ENCODE data around the gene COPS8. TPM values are rescaled to one million over a fixed set of nuclear protein-coding genes. Genes with fewer than 3 reads are reported as not detected.

The COPS8 gene
- total and polyA plus RNA-seq, 3 donors from 2014 or later, result 104 to 117 (median 108) TPM

GRCh38 chr2:237115870-237116269 lies 30.2 kb downstream of the COPS8 start:
- TF ChIP-seq POLR2A (IDR thresholded peaks at IDR 0.05), result no peak
- TF ChIP-seq CTCF (IDR thresholded peaks at IDR 0.05), result no peak
- 96 to 97% methylated on average over 3 of the region's 3 CpGs for WGBS, 2 donors
- H3K27me3 ChIP-seq, result no peaks in the 10 kb centered on the region
- no peaks in the 10 kb centered on the region for H3K36me3 ChIP-seq (ENCODE audit: low read depth, missing control alignments)
- intact Hi-C loops (cut with DNase I; ENCODE audit: low total_unique reads), result no loop called here
- H3K4me1 ChIP-seq, result no peaks in the 10 kb centered on the region
- H3K27ac ChIP-seq, result no peak overlapping the region
- H3K9me3 ChIP-seq, result no peaks in the 10 kb centered on the region
- no peak overlapping the region for H3K4me3 ChIP-seq
- DNase-seq, result no peak

- DNase-seq, result no peak
- no peaks in the 10 kb centered on the region for H3K4me1 ChIP-seq
- no peaks in the 10 kb centered on the region for H3K9me3 ChIP-seq
- no peak for TF ChIP-seq POLR2A (IDR thresholded peaks at IDR 0.05)
- no peak for TF ChIP-seq CTCF (IDR thresholded peaks at IDR 0.05)
- 74 to 80% methylated on average over 2 of the region's 2 CpGs for WGBS, 2 donors
- H3K4me3 ChIP-seq, result no peak overlapping the region
- intact Hi-C loops (cut with DNase I; ENCODE audit: low total_unique reads), result no loop called here
- no peak overlapping the region for H3K27ac ChIP-seq
- H3K36me3 ChIP-seq (ENCODE audit: low read depth, missing control alignments), result no peaks in the 10 kb centered on the region
- H3K27me3 ChIP-seq, result no peaks in the 10 kb centered on the region
Observed at GRCh38 chr2:237116431-237116830, 30.7 kb downstream of the COPS8 start.

GRCh38 chr2:237118025-237118424 lies 32.3 kb downstream of the COPS8 start:
- Histone ChIP-seq H3K4me1 (no peaks in the 10 kb centered on the region), H3K4me3 (no peak overlapping the region), H3K36me3 (ENCODE audit: low read depth, missing control alignments) (no peaks in the 10 kb centered on the region), H3K27me3 (no peaks in the 10 kb centered on the region), H3K27ac (no peak overlapping the region), H3K9me3 (no peaks in the 10 kb centered on the region)
- TF ChIP-seq CTCF (IDR thresholded peaks at IDR 0.05) (no peak), POLR2A (IDR thresholded peaks at IDR 0.05) (no peak)
- WGBS, 2 donors, result 64 to 85% methylated on average over 1 of the region's 1 CpG
- DNase-seq, result no peak
- intact Hi-C loops (cut with DNase I; ENCODE audit: low total_unique reads), result no loop called here

GRCh38 chr2:237118561-237119155 lies 33.0 kb downstream of the COPS8 start:
- H3K27me3 ChIP-seq, result no peaks in the 10 kb centered on the region
- DNase-seq, result no peak
- TF ChIP-seq CTCF (IDR thresholded peaks at IDR 0.05) (no peak), POLR2A (IDR thresholded peaks at IDR 0.05) (no peak)
- H3K9me3 ChIP-seq, result no peaks in the 10 kb centered on the region
- no peak overlapping the region for H3K27ac ChIP-seq
- WGBS, 2 donors, result 69 to 74% methylated on average over 6 of the region's 6 CpGs
- H3K36me3 ChIP-seq (ENCODE audit: low read depth, missing control alignments), result no peaks in the 10 kb centered on the region
- H3K4me3 ChIP-seq, result no peak overlapping the region
- intact Hi-C loops (cut with DNase I; ENCODE audit: low total_unique reads), result no loop called here
- no peaks in the 10 kb centered on the region for H3K4me1 ChIP-seq

GRCh38 chr2:237120916-237121315 lies 35.2 kb downstream of the COPS8 start:
- DNase-seq, result no peak
- WGBS, 2 donors, result 90 to 95% methylated on average over 4 of the region's 4 CpGs
- Histone ChIP-seq H3K9me3 (no peaks in the 10 kb centered on the region), H3K36me3 (ENCODE audit: low read depth, missing control alignments) (no peaks in the 10 kb centered on the region), H3K27ac (no peak overlapping the region), H3K4me3 (no peak overlapping the region), H3K27me3 (no peaks in the 10 kb centered on the region), H3K4me1 (no peaks in the 10 kb centered on the region)
- intact Hi-C loops (cut with DNase I; ENCODE audit: low total_unique reads), result loop anchor here (10.0 kb wide), 1 partner anchor 354 kb away; no protein-coding TSS in a partner anchor
- TF ChIP-seq POLR2A (IDR thresholded peaks at IDR 0.05) (no peak), CTCF (IDR thresholded peaks at IDR 0.05) (no peak)

Measured in testis (tissue), 3 donors.